HEK293 (cell line): ENCODE data around the gene ADAMTS2.
"Not testable (repeated sequence)": the region's sequence is repeated elsewhere in the genome, so short reads cannot be mapped to it uniquely, and the experiment has no call there.

Experiments used
- CTCF ChIA-PET: fragments of 350-600 bp; formaldehyde crosslinking; extraction: SDS; loops from one replicate; lab custom pipeline; 2021; ENCODE audit warnings: antibody characterized with exemption; lab: Yijun Ruan, JAX
- POLR2A ChIA-PET: fragments of 300-600 bp; formaldehyde crosslinking; extraction: SDS; loops from one replicate; lab custom pipeline; 2020; ENCODE audit warnings: antibody characterized with exemption, inconsistent platforms; lab: Yijun Ruan, JAX
- H3K27ac ChIP-seq: fragments of 200-500 bp; sonication (Bioruptor generic); 2 replicates; pipeline ENCODE4 v1.5.1; 2014; ENCODE audit warnings: low read depth, low read length, control low read depth, inconsistent platforms; ENCODE audit errors: extremely low read depth
- H3K36me3 ChIP-seq, 2 experiments: fragments of 200-500 bp in 1 of 2; sonication (Bioruptor generic) in 1 of 2; 1 replicate in 1 of 2; 2 replicates in 1 of 2; pipeline ENCODE4 v1.5.1; 2014 to 2017; ENCODE audit warnings: inconsistent platforms in 2 of 2, low read length in 2 of 2; ENCODE audit not compliant: control insufficient read depth in 2 of 2, insufficient read depth in 1 of 2
- H3K4me1 ChIP-seq: fragments of 200-500 bp; sonication (Bioruptor generic); 2 replicates; pipeline ENCODE4 v1.5.1; 2014; ENCODE audit warnings: mild to moderate bottlenecking, low read length, inconsistent platforms; ENCODE audit not compliant: control insufficient read depth, insufficient read depth
- H3K4me3 ChIP-seq: 2 replicates; pipeline ENCODE4 v1.5.1; 2011; ENCODE audit warnings: low read depth, mild to moderate bottlenecking, control low read depth, low read length, moderate library complexity
- H3K9me3 ChIP-seq: fragments of 200-500 bp; sonication (Bioruptor generic); 2 replicates; pipeline ENCODE4 v1.5.1; 2014; ENCODE audit warnings: low read depth, low read length, inconsistent platforms; ENCODE audit not compliant: control insufficient read depth, insufficient read depth
- AEBP2 ChIP-seq: fragments of 450-650 bp; formaldehyde crosslinking; IDR thresholded peaks from 2 replicates; pipeline ENCODE4 v1.5.1; 2016; ENCODE audit warnings: missing biosample characterization, missing genetic modification characterization, borderline replicate concordance
- KLF7 ChIP-seq: fragments of 450-650 bp; formaldehyde crosslinking; IDR thresholded peaks from 2 replicates; pipeline ENCODE4 v1.5.1; 2016; ENCODE audit warnings: missing biosample characterization, missing genetic modification characterization, borderline replicate concordance
- MEIS1 ChIP-seq: sonication (generic); formaldehyde crosslinking; IDR thresholded peaks from 2 replicates; pipeline ENCODE4 v1.8.1; 2022; ENCODE audit warnings: missing genetic modification reagents, mild to moderate bottlenecking, borderline replicate concordance
- SALL2 ChIP-seq: fragments of 450-650 bp; formaldehyde crosslinking; IDR thresholded peaks from 2 replicates; pipeline ENCODE4 v1.5.0; 2017; ENCODE audit warnings: missing biosample characterization, mild to moderate bottlenecking, missing genetic modification characterization, borderline replicate concordance
- TCF7L2 ChIP-seq: IDR thresholded peaks from 2 replicates; pipeline ENCODE4 v1.6.1; 2011; ENCODE audit warnings: low read depth, mild to moderate bottlenecking, inconsistent platforms, low read length, moderate library complexity, borderline replicate concordance
- TRIM28 ChIP-seq: IDR thresholded peaks from 2 replicates; pipeline ENCODE4 v1.6.1; 2011; ENCODE audit warnings: low read length, control low read depth, borderline replicate concordance
- ZBTB26 ChIP-seq: fragments of 450-650 bp; formaldehyde crosslinking; optimal IDR thresholded peaks from 2 replicates; pipeline ENCODE3; 2016; ENCODE audit warnings: missing biosample characterization, mild to moderate bottlenecking, missing genetic modification characterization
- ZBTB48 ChIP-seq: fragments of 450-650 bp; formaldehyde crosslinking; IDR thresholded peaks from 2 replicates; pipeline ENCODE4 v1.5.1; 2016; ENCODE audit warnings: missing biosample characterization, missing genetic modification characterization
- ZFP41 ChIP-seq: fragments of 450-650 bp; formaldehyde crosslinking; IDR thresholded peaks from 2 replicates; pipeline ENCODE4 v1.5.1; 2016; ENCODE audit warnings: missing biosample characterization, missing genetic modification characterization, borderline replicate concordance
- ZNF114 ChIP-seq: fragments of 450-650 bp; formaldehyde crosslinking; IDR thresholded peaks from 2 replicates; pipeline ENCODE4 v1.5.0; 2017; ENCODE audit warnings: missing biosample characterization, missing genetic modification characterization
- ZNF19 ChIP-seq: fragments of 450-650 bp; formaldehyde crosslinking; IDR thresholded peaks from 2 replicates; pipeline ENCODE4; 2016; ENCODE audit warnings: missing biosample characterization, missing genetic modification characterization, low read depth
- ZNF211 ChIP-seq: fragments of 450-650 bp; formaldehyde crosslinking; IDR thresholded peaks from 2 replicates; pipeline ENCODE4 v1.5.1; 2016; ENCODE audit warnings: low read depth, missing biosample characterization, missing genetic modification characterization
- ZNF302 ChIP-seq: fragments of 450-650 bp; formaldehyde crosslinking; IDR thresholded peaks from 2 replicates; pipeline ENCODE4 v1.5.1; 2016; ENCODE audit warnings: missing biosample characterization, missing genetic modification characterization, low read depth
- ZNF366 ChIP-seq: fragments of 450-650 bp; formaldehyde crosslinking; conservative IDR thresholded peaks from 2 replicates; pipeline ENCODE4 v1.5.1; 2016; ENCODE audit warnings: missing biosample characterization, missing genetic modification characterization
- ZNF433 ChIP-seq: fragments of 450-650 bp; formaldehyde crosslinking; IDR thresholded peaks from 2 replicates; pipeline ENCODE4 v1.5.1; 2016; ENCODE audit warnings: missing biosample characterization, missing genetic modification characterization, low read depth
- ZNF488 ChIP-seq: fragments of 450-650 bp; formaldehyde crosslinking; IDR thresholded peaks from 2 replicates; pipeline ENCODE4 v1.5.1; 2016; ENCODE audit warnings: missing biosample characterization, missing genetic modification characterization
- ZNF510 ChIP-seq: fragments of 450-650 bp; formaldehyde crosslinking; IDR thresholded peaks from 2 replicates; pipeline ENCODE4 v1.5.1; 2018; ENCODE audit warnings: mild to moderate bottlenecking, missing genetic modification characterization, missing biosample characterization; ENCODE audit not compliant: insufficient replicate concordance
- ZNF513 ChIP-seq: fragments of 450-650 bp; IDR thresholded peaks from 2 replicates; pipeline ENCODE4 v1.5.1; 2018; ENCODE audit warnings: missing biosample characterization, missing genetic modification characterization
- ZNF529 ChIP-seq: fragments of 450-650 bp; formaldehyde crosslinking; IDR thresholded peaks from 2 replicates; pipeline ENCODE4 v1.5.1; 2017; ENCODE audit warnings: missing genetic modification characterization, missing biosample characterization; ENCODE audit not compliant: insufficient replicate concordance
- ZNF555 ChIP-seq: fragments of 450-650 bp; formaldehyde crosslinking; conservative IDR thresholded peaks from 2 replicates; pipeline ENCODE4 v1.5.1; 2017; ENCODE audit warnings: missing biosample characterization, mild to moderate bottlenecking, missing genetic modification characterization, inconsistent platforms
- ZNF558 ChIP-seq: fragments of 450-650 bp; formaldehyde crosslinking; IDR thresholded peaks from 2 replicates; pipeline ENCODE4 v1.5.1; 2016; ENCODE audit warnings: missing biosample characterization, missing genetic modification characterization
- ZNF580 ChIP-seq: fragments of 450-650 bp; formaldehyde crosslinking; IDR thresholded peaks from 2 replicates; pipeline ENCODE4 v1.5.1; 2016; ENCODE audit warnings: missing biosample characterization, missing genetic modification characterization
- ZNF585B ChIP-seq: fragments of 450-650 bp; formaldehyde crosslinking; IDR thresholded peaks from 2 replicates; pipeline ENCODE4 v1.5.1; 2016; ENCODE audit warnings: missing biosample characterization, missing genetic modification characterization
- ZNF776 ChIP-seq: fragments of 450-650 bp; formaldehyde crosslinking; IDR thresholded peaks from 2 replicates; pipeline ENCODE4 v1.5.0; 2017; ENCODE audit warnings: missing biosample characterization, missing genetic modification characterization, borderline replicate concordance
- ZNF777 ChIP-seq: fragments of 450-650 bp; formaldehyde crosslinking; IDR thresholded peaks from 2 replicates; pipeline ENCODE4 v1.5.1; 2017; ENCODE audit warnings: missing biosample characterization, missing genetic modification characterization, borderline replicate concordance
- ZXDB ChIP-seq: fragments of 450-650 bp; formaldehyde crosslinking; IDR thresholded peaks from 2 replicates; pipeline ENCODE4 v1.5.1; 2016; ENCODE audit warnings: missing biosample characterization, missing genetic modification characterization

The ADAMTS2 gene

GRCh38 chr5:179324760-179325295 lies 20.4 kb downstream of the ADAMTS2 start (continued):
- TF ChIP-seq ZNF366 (tag by site-specific recombination), result no peak
- no peak for TF ChIP-seq ZNF555 (tag by site-specific recombination)
- no peak for TF ChIP-seq ZNF558 (tag by site-specific recombination)
- TF ChIP-seq ZFP41 (tag by site-specific recombination), result no peak
- no peak for TF ChIP-seq ZNF513 (tag by site-specific recombination)
- no peak for TF ChIP-seq ZNF114 (tag by site-specific recombination)
- TF ChIP-seq ZNF580 (tag by site-specific recombination), result no peak
- no peak for TF ChIP-seq ZNF302 (tag by site-specific recombination)
- no peak for TF ChIP-seq ZNF488 (tag by site-specific recombination)
- TF ChIP-seq AEBP2, result no peak
- no peak for TF ChIP-seq ZNF433 (tag by site-specific recombination)
- TF ChIP-seq MEIS1 (CRISPR knock-in tag), result no peak
- TF ChIP-seq ZNF529, result no peak
- TF ChIP-seq KLF7 (tag by site-specific recombination), result no peak

- H3K4me3 ChIP-seq, H3K27ac ChIP-seq, H3K36me3 ChIP-seq, POLR2A ChIA-PET, CTCF ChIA-PET, H3K4me1 ChIP-seq, H3K9me3 ChIP-seq: not testable (repeated sequence)
These were observed 20.9 kb downstream of the ADAMTS2 start for GRCh38 chr5:179324316-179324715.

GRCh38 chr5:179323026-179323870 lies 22.0 kb downstream of the ADAMTS2 start:
- CTCF ChIA-PET, result no interaction called here
- no peak for TF ChIP-seq ZNF510 (tag by site-specific recombination)
- TF ChIP-seq ZBTB48 (tag by site-specific recombination), result no peak
- no peak for TF ChIP-seq ZNF585B (tag by site-specific recombination)
- no peak for TF ChIP-seq ZBTB26 (tag by site-specific recombination)
- no peak for TF ChIP-seq ZXDB (tag by site-specific recombination)
- no peak for TF ChIP-seq ZNF211 (tag by site-specific recombination)
- TF ChIP-seq AEBP2, result no peak
- TF ChIP-seq ZNF777 (tag by site-specific recombination), result no peak
- no peak for TF ChIP-seq TCF7L2
- no peak for TF ChIP-seq ZNF19
- TF ChIP-seq ZNF776 (tag by site-specific recombination), result no peak
- no peak for TF ChIP-seq SALL2 (tag by site-specific recombination)
- TF ChIP-seq TRIM28, result no peak

More at GRCh38 chr5:179323026-179323870, 22.0 kb downstream of the ADAMTS2 start:
- no peaks in the 10 kb centered on the region for H3K9me3 ChIP-seq
- no peaks in the 10 kb centered on the region for H3K4me1 ChIP-seq
- H3K36me3 ChIP-seq, result no peaks in the 10 kb centered on the region
- H3K4me3 ChIP-seq, result no peak overlapping the region
- H3K27ac ChIP-seq, result no peak overlapping the region
- POLR2A ChIA-PET, result interaction anchor here (0.6 kb wide), 1 partner anchor 37 kb away, joined by 3 read pairs; no protein-coding TSS in a partner anchor
